T-helper 2 cell (primary cell): Measurements from ENCODE around the gene TP53BP1.

ENCODE experiments used
- DNase-seq, 5 experiments: peaks; one replicate each; pipeline versions ENCODE4 v3.0.0 to v3.0.0-alpha.2; 2012 to 2022

TP53BP1 gene

DNA sequence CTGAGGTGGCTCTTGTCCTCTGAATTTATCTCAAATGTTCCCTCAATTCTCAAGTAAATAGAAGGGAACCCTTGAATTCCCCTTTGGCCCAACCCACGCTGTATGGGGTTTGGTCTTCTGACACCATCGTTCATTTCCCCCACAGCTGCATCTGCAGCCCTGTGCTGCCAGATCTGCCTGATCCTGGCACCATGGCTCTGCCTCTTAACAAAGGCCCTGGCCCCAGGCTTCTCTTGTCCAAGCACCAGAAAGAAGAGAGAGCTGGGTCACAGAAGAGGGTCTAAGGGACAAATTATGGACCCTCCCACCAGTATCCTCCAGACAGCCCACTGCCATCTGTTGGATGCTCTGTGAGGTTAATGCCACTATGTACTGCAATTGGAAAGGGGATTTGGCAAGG lies 26.2 kb upstream of the TP53BP1 start:
- no peak for DNase-seq

GRCh38 chr15:43518197-43518761 lies 25.3 kb upstream of the TP53BP1 start:
- DNase-seq = peak in 1 of 5 experiments; percentile 34

DNA sequence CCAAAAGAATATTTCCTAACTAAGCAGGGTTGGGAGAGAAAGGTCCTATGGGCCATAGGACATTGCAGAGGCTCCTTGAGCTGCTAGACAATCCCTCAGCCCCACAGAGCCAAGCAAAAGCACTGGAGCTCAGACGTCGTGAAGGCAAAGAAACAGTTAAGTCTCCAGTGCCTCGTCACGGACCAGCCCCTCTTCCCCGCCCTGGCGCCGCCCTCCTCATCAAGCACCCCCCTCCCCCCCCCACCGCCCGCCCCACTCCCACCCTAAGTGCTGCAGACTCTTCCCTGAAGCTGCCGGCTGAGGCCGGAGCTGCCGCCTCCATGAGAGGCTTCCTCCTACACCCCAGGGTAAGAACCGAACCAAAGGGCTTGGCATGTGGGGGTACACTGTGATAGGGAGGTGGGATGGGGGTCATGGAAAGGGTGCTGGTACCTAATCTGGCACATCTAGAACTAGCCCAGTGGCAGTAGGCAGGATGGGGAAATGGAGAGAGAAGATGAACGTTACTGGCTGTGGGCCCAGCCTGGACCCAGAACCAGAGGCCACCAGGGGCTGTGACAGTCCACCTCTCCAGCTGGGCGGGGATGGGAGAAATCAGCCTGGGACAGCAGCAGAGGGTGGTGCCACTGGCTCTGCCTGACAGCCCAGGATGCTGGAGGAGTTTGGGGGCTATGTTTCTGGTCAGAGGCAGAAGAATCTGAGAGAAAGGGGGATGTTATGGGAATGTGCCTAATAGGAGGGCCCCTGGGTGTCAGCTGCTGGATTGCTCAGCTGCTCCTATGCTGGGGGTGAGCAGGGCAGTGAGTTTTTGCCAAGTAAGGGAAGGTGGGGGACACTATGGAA lies 24.6 kb upstream of the TP53BP1 start, which contains the start of gene MAP1A:
Gene MAP1A, plus strand, starts transcription at position 255 of the 843 bp plus-strand sequence. CDS start 3,866 bp downstream, outside the sequence.
- DNase-seq = no peak

DNA sequence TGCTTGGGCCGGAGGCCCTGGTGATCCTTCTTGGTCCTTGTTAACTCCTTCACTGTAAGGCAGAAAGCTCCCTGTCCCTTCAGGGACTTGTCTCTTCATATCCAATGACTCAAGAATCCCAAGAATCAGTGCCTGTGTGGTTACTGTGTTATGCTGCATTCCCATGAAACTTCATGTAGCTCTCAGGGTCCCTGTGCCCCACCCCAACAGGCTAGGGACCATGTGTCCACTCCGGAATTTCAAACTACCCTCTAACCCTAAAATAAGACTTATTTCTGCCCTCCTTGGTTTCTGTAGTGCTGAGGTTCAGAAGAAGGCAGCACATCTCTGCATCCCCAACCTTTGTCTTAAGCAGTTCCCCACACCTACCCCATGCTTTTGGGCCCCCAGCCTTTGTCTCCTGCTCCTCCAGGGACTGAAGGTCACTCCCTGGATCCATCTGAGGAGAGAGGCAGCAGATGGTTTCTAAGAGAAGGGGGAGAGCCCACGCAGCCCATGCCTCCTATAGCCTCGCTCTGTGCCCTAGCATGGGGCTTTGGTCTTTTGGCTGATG lies 23.9 kb upstream of the TP53BP1 start:
- no peak for DNase-seq

GRCh38 chr15:43516185-43516584 lies 23.2 kb upstream of the TP53BP1 start:
- DNase-seq = no peak

- no peak for DNase-seq
Observed at GRCh38 chr15:43515741-43516140, 22.8 kb upstream of the TP53BP1 start.

GRCh38 chr15:43514241-43515057 lies 21.5 kb upstream of the TP53BP1 start:
- DNase-seq = peak in 2 of 5 experiments; percentile 8 to 36

DNA sequence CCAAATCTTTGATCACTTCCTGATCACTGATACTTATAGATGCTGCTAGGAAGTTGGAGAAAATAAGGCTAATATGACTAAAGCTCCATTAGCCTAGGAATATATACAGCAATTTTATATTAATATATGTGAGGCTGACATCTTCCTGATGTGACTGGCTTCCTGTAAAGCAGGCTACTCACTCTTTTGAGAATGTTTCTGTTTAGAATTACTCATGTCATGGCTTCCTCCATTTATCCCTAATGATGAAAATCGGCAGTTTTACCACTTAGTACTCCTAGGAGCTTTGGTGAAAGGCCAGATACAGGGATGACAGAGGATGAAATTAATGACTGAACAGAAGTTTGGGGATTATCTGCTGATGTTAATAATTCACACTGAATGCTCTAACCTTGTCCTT lies 20.6 kb upstream of the TP53BP1 start:
- no peak for DNase-seq

DNA sequence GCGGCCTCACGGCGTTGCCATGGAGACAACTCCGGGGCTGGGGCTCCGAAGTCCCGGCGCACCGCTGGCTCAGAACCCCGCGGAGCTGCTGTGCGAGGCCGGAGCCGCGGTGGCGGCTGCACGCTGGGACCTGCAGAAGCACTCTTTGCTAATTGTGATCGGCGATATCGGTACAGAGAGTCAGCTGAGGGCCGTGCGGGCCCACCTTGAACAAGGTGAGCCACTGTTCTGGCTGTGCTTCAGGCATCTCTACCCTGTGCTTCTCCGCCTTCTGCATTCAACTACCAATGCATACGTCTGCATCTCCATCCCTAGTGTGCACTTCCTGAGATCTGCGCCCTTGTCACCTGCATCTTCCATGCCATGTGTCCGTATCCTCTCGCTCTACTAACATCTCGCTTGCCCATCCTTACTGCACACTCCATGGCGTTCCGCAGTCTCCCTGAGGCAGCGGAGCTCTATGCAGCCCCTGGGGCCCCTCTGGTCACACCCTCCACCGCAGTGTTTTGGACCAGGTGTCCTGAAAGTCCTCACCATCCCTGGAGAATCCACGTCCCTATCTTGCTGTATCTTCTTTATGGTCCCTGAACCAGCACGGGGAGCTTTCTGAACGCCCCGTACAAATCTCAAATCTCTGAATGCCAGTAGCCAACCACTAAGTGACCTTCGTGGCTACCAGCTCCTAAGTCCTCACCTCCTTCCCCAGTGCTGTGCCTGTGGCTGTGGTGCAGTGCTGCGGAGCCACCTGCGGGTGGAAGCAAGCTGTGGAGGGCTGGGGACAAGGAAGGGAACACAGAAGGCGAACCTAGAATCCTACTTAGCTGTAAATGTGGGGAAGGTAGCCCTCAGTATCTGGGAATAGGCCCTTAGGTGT lies 18.3 kb upstream of the TP53BP1 start:
- peak in 1 of 5 experiments; percentile 28 for DNase-seq

GRCh38 chr15:43510200-43511011 lies 17.4 kb upstream of the TP53BP1 start:
- peak; percentile 91 to 99 (median 95) for DNase-seq

DNA sequence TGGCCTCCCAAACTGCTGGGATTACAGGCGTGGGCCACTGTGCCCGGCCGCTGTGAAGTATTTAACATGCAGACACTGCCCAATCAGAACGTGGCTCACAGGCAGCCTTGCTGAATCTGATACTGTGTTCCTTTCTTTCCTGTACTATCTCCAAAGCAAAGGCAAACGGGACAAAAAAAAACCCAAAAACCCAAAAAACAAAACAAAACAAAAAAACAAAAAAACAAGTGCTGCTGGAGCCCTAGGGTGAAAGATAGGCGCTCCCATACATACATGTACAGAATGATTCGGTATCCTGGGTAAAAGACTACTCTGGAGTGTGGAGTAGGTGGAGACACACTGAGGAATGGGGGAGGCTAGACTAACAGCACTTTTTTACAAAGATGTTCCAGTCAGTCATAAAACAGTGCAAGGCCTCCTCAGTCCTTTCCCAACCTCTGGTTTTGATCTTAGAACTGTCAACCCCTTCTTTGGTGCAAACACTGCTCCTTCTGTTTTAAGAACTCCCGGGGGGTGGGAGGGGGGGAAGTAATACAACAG lies 16.8 kb upstream of the TP53BP1 start:
- no peak for DNase-seq

- DNase-seq = no peak
Observed at GRCh38 chr15:43508991-43509659, 16.2 kb upstream of the TP53BP1 start.

- DNase-seq = no peak
Observed at GRCh38 chr15:43508421-43508820, 15.5 kb upstream of the TP53BP1 start.

- no peak for DNase-seq
Observed at GRCh38 chr15:43505738-43506137, 12.8 kb upstream of the TP53BP1 start.

- DNase-seq = peak in 1 of 5 experiments; percentile 19
Observed at GRCh38 chr15:43499635-43500034, 6.7 kb upstream of the TP53BP1 start.

- DNase-seq = no peak
Observed at GRCh38 chr15:43498990-43499389, 6.0 kb upstream of the TP53BP1 start.

DNA sequence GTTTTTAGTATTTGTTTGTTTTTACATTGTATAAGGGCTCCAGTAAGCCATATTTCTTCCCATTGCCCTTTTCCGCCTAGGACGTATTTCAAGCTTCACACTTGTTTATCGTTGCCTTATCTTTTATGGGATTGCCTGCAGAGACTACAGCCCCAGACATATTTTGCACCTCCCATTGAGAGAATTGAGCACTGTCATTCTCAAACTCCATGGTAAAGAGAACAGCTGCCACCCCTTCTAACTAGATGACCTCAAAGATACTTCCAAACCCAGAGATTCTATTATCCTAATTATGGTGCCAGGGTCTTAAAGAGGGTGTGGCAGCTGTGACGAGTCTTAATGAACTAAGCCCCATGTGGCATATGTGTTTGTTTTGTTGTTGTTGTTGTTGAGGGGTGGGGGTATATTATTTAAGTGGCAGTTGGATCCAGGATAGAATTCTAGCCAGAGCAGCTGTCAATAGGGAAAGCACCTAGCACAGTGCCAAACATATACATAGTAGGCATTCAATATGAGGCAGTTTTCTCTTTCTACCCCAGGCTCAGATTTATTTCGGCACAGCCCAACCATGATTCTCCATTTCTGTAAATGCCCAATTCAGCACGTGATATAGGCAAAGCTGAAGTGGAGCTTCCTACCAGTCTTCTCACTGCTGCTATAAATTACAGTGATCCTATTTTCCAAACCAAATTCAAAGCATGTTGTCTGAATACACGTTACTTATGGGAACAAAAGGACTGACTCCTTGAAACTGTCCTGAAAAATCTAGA lies 932 bp upstream of the TP53BP1 start:
- DNase-seq = no peak

- no peak for DNase-seq
Observed at GRCh38 chr15:43492266-43492665, 690 bp downstream of the TP53BP1 start.

DNA sequence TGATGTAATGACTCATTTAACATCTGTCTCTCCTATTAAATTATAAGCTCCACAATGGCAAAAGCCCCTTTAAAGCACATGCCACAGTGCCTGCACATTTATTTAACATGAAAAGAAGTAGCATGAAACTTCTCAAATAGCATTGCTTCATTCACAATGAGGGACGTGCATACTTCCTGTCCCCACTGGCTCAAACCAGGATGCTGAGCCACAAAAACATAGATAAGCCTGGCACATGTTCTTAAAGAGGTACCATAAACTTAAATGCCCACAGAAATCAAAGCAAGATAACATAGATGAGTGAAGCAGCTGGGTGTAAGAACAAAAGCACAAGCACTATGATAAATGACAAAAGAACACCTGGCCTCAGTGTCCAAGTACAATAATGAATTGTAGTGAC lies 3.8 kb downstream of the TP53BP1 start:
- DNase-seq = peak in 1 of 5 experiments; percentile 76
